SK-N-DZ (cell line): ENCODE measurements around the gene HSPB6.
"Not testable (repeated sequence)": the region's sequence is repeated elsewhere in the genome, so short reads cannot be mapped to it uniquely, and the experiment has no call there.

Experiments used
- DNase-seq: peaks from one replicate; pipeline ENCODE4 v3.0.0-alpha.2; 2015; ENCODE audit warnings: low spot score

Gene HSPB6

DNA sequence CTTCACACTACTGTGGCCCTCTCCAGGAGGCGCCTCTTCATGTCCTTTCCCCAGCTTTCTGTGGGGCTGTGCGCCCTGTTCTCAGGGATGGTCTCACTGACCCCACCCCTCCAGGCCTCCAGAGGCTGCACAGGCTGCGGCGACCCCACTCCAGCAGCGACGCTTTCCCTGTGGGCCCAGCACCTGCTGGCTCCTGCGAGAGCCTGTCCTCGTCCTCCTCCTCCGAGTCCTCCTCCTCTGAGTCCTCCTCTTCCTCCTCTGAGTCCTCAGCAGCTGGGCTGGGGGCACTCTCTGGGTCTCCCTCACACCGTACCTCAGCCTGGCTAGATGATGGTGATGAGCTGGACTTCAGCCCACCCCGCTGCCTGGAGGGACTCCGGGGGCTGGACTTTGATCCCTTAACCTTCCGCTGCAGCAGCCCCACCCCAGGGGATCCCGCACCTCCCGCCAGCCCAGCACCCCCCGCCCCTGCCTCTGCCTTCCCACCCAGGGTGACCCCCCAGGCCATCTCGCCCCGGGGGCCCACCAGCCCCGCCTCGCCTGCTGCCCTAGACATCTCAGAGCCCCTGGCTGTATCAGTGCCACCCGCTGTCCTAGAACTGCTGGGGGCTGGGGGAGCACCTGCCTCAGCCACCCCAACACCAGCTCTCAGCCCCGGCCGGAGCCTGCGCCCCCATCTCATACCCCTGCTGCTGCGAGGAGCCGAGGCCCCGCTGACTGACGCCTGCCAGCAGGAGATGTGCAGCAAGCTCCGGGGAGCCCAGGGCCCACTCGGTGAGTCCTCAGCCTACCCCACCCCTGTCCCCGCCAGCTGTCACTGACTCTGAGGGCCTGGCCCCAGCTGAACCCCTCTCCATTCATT is 29.7 kb upstream of the HSPB6 start:
- DNase-seq, result no peak

DNA sequence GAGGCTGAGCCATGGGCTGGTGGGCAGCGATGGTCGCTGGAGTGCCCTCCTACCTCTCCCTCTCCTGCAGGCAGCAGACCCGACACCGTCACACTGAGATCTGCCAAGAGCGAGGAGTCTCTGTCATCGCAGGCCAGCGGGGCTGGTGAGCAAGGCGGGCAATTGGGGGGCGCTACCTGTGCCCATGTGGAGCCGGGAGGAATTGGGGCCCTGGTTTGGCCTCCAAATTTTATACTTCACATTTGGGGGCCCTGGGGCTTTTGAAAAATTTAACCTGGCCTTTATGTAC is 28.5 kb upstream of the HSPB6 start:
- DNase-seq, result no peak

DNA sequence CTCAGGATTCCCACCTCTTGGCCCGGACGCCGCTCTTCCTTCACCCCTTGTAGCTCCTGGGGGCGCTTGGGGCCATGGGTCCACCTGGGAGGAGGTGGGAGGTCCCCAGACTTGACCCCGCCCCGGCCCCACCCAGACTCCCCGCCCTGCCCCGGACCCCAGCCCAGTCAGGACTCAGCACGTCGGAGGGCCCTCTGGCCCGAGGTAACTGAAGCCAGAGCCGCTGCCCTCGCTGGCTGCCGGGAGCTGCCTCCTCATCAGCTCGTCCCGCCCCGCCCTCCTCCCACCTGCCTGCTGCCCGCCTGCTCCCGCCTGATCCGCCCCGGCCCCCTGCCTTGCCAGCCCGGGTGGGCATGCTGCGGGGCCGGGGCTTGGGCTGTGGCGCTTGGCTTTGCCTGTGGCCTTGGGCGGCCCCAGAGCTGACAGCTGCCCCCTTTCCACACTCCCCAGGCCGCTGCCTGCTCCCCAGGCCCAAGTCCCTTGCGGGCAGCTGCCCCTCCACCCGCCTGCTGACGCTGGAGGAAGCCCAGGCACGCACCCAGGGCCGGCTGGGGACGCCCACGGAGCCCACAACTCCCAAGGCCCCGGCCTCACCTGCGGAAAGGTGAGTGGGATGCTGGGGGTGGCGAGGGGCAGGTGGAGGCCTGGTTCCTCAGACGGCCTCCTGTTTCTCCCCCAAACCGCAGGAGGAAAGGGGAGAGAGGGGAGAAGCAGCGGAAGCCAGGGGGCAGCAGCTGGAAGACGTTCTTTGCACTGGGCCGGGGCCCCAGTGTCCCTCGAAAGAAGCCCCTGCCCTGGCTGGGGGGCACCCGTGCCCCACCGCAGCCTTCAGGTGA is 27.9 kb upstream of the HSPB6 start:
- DNase-seq, result no peak

DNA sequence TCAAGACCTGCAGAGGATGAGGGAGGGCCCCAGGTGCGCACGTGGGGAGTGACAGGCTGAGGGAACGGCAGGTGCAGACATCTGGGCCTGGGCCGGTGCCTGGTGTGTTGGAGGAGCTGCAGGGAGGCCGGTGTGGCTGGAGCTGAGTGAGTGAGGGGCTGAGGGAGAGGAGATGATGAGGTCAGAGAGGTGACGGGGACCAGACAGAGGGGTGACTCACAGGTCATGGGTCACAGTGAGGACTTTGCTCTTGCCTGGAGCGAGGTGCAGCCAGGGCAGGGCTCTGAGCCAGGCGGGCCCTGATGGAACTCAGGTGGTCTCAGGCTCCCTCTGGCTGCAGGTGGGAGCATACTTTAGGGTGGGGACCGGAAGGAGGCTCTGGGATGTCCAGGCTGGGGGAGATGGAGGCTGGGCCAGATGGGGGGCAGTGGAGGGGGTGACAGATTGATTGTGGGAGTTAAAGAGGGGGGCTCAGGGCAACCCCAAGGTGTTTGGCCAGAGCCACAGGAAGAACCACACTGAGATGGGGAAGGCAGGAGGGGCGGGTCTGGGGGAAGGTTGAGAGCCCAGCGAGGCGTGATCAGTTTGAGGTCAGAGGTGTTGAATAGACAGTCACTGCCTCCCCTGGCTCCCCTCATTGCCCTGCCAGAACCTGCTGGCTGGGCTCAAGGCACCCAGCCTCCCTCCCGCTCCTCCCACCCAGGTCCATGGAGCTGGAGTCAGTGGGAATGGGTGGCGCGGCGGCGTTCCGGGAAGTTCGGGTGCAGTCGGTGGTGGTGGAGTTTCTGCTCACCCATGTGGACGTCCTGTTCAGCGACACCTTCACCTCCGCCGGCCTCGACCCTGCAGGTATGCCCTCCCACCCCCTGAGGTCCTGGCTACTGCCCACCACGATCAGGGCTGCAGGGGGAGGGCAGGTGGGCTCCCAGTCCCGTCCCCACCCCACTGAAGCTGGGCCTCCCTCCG is 26.9 kb upstream of the HSPB6 start:
- DNase-seq, result no peak

DNA sequence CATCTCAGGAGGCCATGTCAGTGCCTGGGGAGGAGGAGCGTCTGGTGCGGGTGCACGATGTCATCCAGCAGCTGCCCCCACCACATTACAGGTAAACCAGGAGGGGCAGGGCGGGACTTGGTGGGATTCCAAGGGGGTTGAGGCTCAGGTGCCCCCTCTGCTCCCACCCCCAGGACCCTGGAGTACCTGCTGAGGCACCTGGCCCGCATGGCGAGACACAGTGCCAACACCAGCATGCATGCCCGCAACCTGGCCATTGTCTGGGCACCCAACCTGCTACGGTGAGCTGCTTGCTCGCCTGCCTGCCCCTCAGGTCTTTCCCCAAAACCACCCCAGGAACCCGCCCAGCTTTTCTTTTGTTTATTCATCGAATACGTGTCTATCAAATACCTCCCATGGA is 25.8 kb upstream of the HSPB6 start:
- no peak for DNase-seq

DNA sequence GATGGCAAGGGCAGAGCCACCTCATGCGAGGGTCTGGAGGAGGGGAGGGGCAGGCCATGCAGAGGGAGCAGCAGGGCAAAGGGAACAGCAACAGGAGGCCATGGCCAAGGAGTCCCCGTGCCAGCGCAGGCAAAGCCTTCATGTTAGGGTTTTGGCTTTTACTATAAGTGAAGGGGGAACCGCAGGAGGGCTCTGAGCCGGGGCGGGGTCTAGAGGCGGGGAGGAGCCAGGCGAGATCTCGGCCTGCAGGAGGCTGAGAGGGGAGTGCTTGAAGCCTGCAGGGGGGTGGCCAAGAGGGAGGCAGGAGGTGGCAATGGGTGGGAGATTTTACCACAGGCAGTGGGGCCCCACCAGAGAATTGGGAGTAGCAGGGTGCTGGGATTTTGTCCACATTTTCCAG is 24.8 kb upstream of the HSPB6 start:
- DNase-seq, result no peak

DNA sequence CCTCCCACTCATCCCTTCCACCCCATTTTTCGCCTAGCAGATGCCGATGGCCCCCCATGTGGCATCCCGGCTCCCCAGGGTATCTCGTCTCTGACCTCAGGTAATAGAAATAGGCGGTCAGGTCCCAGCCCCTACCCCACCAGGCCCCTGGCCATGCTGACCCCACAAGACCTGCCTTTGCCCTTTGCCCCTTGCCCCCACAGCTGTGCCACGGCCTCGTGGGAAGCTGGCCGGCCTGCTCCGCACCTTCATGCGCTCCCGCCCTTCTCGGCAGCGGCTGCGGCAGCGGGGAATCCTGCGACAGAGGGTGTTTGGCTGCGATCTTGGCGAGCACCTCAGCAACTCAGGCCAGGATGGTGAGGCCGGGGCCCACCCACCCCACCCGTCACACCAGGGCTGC is 23.9 kb upstream of the HSPB6 start:
- DNase-seq, result no peak

DNA sequence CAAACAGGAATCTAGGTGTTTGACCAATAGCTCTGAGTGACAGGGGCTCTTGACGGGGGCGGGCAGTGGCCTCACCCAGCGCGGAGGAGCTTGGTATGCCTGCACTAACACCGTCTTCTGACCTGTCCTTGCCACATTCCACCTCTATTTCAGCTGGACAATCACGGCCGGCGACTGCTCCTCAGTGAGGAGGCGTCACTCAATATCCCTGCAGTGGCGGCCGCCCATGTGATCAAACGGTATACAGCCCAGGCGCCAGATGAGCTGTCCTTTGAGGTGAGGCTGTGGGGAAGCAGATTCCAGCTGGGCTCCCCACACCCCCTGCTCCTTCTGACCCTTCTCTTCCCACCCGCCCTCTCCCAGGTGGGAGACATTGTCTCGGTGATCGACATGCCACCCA is 23.2 kb upstream of the HSPB6 start:
- DNase-seq, result no peak

DNA sequence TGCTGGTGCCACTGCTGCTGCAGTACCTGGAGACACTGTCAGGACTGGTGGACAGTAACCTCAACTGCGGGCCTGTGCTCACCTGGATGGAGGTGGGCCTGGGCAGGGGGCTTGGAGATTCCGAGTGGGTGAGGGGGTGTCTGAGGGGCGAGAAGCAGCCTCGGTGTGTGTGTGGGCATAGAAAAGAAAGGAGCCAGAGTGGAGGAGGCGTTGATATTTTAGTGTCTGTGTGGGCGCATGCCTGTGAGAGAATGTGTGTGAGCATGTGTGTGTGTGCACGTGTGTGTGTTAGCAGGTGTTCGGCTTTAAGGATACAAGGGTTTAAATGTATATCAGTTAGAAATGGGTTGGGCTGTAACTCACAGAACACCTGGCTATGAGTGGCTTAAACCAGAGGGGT is 22.2 kb upstream of the HSPB6 start:
- DNase-seq, result no peak

DNA sequence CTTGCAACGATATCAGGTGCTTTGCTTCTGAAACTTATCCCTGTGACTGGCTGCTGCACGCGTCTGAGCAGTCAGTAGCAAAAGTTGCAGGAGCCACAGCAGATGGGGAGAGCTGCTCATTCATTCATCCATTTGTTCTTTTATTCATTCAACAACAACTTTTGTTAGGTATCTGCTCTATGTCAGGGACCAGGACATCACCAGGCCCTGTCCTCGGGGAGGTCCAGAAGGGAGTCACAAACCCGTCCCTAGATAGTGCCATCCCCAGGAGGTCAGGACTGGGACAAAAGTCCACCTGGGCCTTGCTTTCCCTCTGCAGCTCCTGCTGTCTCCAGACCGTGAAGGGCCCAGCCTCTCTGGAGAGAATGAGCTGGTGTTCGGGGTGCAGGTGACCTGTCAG is 21.1 kb upstream of the HSPB6 start:
- no peak for DNase-seq

DNA sequence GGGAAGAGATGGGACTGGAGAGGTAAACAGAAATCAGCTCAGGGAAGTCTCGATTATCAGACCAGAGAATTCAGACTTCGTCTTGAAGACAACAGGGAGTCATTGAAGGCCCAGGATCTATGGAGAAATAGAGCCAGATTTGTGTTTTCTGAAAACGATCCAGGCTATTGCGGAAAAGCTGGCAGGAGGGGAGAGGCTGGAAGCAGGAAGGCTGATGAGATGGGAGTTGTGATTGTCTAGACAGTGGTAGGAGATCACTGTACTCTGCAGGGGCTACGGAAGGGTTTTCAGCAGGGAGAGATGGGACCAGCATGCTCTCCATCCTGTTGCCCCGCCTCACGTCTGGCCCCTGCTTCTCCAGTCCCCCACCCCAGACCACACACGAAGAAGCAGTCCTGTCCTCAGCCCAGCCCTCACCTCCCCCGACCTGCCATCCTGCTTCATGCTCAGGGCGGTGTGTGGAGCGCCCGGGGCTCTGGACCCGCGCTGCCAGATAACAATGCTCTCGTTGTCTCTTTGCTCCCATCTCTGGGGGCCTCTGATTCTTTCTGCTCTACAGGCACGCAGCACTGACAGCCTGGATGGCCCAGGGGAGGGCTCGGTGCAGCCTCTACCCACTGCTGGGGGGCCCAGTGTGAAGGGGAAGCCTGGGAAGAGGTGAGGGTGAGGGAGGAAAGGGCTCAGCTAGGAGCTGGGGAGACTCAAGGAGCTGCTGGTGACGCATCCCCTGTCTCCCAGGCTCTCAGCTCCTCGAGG is 20.4 kb upstream of the HSPB6 start:
- DNase-seq, result no peak

DNA sequence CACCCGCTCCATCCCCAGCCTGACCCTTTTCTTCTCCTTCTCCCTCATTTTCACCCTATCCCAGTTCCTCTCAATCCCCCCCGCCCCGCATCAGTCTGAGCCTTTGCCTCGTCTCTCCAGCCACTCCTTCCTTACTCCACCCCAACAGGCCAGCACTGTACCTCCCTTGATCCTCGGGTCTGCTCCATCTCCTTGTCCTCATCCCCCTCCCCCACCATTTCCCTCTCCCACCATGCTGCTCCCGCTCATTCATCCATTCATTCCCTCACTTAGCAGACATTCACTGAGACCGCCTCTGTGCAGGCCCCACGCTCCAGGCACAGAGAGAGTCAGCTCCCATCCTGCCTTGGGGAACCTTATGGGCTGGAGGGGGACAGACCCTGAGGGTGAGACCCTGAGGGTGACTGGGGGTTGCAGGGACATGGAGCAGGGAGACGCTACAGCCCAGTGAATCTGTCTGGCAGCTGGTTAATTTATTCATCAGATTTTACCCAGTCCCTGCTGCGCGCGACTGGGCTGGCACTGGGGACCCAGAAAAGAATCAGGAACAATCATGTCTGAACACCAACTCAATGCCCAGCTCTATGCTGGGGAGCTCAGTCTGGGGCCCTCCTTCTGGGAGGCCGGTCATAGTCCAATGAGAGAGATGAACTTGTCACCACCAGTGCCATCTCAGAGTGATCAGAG is 19.4 kb upstream of the HSPB6 start:
- DNase-seq, result peak; percentile 37

DNA sequence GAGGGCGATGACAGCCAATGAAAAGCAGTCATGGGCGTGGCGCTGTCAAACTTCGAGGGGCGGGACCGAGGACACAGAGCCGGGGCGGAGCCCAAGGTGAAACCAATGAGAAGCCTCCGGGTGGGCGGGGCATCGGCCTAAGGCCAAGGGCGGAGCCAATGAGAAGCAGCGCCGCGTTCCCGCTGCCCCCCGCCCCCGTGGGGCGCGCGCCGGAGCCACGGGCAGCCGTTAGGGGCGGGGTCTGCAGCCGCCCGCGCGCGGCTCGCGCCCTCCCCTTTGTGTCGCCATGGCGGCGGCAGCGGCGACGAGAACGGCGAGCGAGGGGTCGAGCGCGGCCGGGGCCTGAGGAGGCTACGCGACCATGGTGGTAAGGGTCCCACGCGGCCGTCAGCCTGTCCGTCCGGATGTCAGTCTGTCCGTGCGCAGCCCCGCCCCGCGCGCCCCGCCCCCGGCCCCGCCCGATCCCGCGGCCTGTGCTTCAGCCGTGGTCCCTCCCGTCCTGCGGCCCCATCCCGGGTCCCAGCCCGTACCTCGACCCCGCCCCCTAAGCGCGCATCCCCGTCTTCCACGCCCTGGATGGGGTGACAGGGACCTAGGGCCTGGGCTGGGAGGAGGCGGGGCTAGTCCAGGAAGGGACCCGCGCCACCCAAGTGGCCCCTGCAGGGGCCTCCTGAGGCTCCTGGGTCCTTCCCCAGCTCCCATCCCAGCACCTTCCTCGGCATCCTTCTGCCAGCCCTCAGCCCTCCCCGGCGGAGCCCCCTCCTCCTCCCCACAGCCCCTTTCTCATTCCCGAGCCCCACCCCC is 18.7 kb upstream of the HSPB6 start, which contains the start of gene ARHGAP33:
ARHGAP33 (plus strand) TSS at position 267 of the 804 bp plus-strand sequence; CDS start at position 362, 95 bp downstream.
- peak; percentile 96 for DNase-seq

DNA sequence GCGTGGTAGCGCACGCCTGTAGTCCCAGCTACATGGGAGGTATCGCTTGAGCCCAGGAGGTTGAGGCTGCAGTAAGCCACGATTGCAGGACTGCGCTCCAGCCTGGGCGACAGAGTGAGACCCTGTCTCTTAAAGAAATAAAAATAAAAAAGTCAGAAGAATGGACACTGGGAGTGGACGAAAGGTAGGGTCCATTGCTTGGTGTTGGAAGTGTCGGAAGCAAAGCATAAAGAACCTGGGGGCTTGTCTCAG is 18.1 kb upstream of the HSPB6 start:
- DNase-seq, result no peak

DNA sequence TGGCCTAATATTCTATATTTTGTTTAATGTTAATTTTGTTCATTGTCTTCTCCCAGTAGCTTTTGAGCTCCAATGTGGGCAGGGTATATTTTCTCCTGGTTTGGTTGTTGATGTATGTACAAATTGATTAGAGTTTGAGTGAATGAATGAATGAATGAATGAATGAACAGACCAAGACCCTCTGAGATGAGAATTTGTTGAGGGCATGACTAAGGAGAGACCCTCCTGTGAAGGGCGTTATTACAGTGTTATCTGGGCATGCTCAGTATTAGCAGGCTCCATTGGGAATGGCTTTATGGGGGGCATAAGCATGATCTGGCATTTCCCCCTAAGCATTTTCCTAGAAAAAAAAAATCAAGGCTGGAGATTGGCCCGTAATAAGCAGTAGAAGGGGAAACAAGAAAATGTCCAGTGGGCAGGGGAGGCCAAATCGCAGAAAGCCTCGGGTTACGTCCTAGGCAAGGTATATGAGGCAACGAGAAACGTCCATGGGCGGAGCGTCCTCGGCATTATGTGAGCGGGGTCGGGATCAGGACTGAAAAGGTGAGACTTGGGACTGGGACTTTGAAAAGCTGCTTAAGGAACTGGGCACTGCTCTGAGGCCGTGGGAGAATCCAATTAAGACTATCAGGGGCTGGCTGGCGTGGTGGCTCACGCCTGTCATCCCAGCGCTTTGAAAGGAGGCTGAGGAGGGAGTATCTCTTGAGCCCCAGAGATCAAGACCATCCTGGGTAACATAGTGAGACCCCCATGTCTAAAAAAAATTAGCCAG is 17.6 kb upstream of the HSPB6 start:
- DNase-seq, result no peak

DNA sequence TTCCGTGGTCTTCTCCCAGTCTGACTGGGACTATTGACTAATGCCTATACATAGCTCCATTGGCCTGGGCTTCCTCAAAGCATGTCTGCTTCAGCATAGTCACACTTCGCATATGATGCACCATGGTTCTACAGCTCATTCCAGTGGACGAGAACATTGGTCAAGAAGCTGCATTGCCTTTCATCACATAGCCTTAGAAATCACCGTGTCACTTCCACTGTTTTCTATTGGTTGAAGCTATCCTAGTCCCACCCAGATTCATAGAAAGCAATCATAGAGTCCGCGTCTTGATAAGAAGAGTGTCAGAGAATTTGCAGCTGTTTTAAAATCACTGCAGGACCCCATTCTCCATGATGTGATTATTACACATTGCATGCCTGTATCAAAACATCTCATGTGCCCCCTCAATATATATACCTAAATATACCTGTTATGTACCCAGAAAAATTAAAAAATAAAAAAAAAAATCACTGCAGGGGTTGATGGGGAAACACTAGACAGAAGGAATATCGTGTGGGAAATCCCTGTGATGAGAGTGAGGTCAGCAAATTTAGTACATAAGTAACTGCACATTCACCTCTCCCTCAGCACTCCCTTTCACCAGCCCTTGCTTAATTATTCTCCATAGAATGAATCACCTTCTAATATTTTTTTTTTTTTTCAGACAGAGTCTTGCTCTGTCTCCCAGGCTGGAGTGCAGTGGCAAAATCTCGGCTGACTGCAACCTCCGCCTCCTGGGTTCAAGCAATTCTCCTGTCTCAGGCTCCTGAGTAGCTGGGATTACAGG is 16.4 kb upstream of the HSPB6 start:
- no peak for DNase-seq

DNA sequence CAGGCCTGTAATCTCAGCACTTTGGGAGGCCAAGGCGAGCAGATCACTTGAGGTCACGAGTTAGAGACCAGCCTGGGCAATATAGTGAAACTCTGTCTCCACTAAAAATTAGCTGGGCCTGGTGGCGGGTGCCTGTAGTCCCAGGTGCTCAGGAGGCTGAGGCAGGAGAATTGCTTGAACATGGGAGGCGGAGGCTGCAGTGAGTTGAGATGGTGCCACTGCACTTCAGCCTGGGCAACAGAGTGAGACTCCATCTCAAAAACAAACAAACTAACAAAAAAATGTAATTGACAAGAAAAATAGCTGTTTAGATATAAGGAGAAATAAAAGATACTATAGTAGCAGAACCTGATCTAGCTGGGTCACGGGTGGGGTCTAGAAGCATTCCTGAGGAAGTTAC is 15.5 kb upstream of the HSPB6 start:
- not testable (repeated sequence) for DNase-seq

DNA sequence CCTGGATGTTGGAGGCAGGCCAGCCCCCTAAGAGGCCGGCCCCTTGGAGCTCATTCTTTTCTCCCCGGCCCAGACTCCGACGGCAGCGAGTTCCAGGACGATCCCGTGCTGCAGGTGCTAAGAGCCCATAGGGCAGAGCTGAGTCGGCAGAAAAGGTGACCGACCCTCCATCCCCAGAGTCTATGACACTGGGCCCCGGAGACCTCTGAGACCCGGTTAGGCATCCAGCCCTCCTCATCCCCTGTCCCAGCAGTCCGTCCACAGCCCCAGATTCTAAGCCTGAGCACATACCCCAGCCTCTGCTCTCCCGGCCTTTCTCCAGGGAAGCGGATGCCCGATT is 11.2 kb upstream of the HSPB6 start:
- no peak for DNase-seq
